DMS53 treated with DMSO at 0.1 percent for 48 hours (cell line): ENCODE measurements around the gene MEAF6.
"Not testable (repeated sequence)": the region's sequence is repeated elsewhere in the genome, so short reads cannot be mapped to it uniquely, and the experiment has no call there.

Experiments used
- DNase-seq: peaks from one replicate; lab custom pipeline; 2025; ENCODE audit not compliant: unreplicated experiment; lab: John Stamatoyannopoulos, UW

The MEAF6 gene

DNA sequence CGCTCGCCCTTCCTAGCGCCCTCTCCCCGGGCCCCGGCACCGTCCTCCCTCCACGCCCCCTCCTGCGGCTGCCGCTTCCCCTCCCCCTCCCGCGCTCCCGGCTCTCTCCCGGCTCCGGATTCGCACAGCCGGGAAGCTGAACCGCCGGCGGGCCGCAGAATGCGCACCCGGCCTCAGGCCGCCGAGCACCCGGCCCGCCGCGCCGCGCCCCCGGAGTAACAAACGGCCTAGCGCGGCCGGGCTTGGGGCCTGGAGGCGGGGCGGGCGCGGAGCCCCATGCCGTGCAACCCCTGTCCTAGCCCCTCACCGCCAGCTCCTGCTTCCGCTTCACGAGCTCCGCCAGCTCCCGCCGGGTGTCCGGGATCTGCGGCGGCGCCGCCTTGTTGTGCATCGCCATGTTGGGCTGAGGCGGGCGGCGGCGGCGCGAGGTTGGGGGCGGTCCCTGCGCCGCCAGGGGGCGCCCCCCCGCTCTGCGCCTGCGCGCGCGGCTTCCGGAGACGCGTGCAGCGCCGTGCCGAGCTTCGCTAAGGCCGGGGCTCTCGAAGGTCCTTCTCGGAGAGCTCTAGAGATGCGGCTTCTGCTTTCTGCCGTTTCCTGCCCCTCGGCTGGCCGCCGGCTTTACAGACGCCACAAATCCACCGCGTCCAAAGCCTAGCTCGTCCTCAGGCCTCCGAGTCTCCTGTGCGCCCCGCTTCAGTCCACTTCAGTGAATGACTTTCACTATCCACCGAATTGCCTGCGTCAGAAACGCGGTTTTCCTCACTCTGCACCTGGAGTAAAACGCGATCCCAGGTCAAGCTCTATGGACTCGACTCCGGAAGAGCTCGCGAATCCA lies at the start of gene MEAF6:
Gene MEAF6 (minus strand): TSS at position 417 of the 835 bp plus-strand sequence. CDS start 20 bp downstream, at position 397.
- DNase-seq, result peak; percentile 89

DNA sequence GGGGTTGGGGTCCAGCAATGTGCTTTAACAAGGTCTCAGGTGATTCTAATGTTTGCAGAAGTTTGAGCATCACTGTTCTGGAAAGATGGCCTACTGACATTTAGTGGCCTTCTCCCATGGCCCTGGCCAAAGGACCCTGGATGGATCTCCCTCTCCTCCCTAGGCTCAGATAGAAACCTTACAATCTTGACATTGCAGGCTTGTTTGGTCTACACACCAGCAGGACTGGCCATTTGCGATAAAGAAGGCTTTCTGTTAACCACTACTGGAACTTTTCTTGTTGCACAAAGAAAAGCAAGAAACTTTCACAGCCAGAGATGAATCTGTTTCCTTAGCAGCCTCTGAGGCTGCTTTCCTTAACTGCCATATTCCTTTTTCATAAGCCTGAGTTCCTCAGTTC lies 48.4 kb upstream of the MEAF6 start:
- no peak for DNase-seq

DNA sequence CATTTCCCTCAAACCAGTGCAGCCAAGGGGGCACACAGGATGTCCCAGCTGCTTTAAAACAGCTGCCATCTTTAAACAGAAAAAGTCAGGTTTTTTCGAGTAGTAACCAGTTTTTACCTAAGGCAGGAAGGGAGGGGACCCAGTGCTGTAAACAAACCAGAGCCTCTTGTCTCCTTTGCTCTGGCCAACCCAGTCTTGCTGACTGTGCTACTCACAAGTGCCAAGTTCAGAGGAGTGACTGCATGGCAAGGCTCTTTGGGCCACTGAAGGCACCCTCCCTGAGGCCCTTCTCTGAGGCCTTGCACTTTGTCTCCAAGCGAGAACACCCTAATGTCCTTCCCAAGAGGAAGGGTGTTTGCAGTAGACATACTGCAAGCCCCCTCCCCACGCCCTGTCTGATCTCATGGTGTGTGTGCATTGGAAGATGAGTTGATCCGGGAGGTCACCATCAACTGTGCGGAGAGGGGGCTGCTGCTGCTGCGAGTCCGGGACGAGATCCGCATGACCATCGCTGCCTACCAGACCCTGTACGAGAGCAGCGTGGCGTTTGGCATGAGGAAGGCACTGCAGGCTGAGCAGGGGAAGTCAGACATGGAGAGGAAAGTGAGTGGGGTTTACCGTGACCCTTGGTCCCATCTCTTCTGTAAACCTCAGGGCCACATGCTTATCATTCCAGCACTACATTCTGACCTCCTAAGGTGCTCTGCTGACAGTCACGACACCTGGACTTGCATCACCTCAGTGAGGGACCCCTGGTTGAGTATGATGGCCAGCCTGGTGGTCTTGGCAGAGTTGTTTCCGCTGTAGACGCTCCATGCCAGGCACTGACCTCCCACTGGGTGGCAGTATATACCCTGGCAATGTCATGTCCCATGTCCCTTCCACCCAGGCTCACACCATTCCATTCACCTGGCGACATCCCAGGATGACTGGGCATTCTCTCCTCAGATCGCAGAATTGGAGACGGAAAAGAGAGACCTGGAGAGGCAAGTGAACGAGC lies 46.9 kb upstream of the MEAF6 start:
- DNase-seq, result no peak

DNA sequence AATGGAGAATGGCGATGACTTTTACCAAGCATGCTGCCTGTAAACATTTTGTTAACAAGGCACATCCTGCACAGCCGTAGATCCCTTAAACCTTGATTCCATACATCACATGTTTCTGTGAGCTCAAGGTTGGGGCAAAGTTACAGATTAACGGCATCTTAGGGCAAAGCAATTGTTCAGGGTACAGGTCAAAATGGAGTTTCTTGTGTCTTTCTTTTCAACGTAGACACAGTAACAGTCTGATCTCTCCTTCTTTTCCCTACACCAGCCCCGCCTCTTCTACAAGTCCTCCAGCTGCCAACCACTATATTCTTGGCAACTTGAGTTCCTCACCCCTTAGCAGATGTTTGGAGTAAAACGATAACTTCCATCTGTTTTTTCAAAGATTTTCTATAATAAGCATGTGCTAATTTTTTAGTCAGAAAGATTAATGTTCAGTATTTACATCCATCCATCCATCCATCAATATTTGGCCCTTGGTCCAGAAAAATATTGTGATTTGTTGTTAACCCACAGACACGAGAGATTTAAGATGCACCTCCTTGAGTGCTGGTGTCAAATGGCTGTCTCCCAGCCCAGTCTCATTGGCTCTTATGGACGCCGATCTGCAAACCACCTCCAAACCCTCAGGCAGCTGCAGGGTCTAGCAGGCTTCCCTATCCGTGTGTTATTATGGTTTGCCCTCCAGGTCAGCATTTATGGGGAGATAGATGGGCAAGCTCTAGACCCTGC lies 46.0 kb upstream of the MEAF6 start:
- DNase-seq, result no peak

DNA sequence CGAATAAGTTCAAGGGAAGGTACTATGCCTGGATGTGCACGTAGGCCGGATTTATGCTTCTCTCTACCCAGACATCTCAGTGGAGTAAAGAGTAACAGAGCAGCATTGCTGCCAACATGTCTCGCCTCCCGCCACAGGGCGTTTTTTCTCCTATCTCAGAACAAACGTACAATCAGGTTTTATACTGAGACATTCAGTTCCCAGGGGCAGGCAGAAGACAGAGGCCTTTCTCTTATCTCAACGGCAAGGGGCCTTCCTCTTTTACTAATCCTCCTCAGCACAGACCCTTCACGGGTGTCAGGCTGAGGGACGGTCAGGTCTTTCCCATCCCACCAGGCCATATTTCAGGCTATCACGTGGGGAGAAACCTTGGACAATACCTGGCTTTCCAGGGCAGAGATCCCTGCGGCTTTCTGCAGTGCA lies 45.4 kb upstream of the MEAF6 start:
- not testable (repeated sequence) for DNase-seq

DNA sequence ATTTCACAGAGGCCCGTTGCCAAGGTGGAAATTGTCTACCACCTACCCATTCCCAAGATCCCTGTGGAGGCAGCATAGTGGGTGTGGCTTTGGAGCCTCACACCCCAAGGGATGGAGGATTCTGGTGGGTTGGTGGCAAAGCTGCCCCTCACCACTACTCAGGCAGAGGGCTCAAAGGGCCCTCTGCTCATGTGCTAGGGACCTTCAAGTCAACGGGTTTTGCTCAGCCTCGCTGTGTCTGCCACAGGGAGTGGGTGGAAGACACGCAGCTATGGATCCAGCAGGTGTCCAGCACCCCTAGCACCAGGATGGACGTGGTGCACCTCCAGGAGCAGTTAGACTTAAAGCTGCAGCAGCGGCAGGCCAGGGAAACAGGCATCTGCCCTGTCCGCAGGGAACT lies 44.5 kb upstream of the MEAF6 start:
- DNase-seq, result no peak

DNA sequence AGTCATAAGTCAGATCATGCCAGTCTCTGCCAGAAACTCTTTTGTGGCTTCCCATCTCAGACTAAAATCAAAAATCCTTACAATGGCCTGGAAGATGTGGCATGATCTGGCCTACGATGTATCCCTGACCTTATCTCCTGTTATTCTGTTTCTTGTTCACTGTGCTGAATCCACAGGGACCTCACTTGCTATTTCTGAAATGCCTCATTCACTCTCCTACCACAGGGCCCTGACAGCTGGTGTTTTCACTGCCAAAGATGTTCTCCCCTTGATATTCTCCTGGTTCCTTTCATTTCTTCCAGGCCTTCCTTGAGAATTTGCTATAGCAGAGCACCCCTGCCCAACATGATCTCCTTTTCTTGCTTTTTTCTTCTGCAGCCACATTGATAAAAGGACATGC lies 43.8 kb upstream of the MEAF6 start:
- DNase-seq, result no peak

DNA sequence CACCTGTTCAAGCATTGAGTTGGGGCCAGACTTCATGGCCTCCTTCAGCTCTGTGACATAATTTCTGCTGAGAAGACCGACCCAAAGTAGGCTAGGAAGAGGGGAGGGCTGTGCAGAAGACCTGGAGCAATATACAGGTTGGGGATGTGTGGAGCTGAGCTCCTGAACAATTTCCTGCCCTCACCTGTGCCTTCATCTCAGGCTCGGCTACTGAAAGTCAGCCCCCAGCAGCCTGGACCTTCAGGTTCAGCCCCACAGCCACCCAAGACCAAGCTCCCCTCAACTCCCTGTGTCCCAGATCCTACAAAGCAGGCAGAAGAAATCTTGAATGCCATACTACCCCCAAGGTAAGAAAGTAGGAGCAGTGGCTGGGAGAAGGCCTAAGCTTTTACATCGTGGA lies 42.8 kb upstream of the MEAF6 start:
- no peak for DNase-seq

DNA sequence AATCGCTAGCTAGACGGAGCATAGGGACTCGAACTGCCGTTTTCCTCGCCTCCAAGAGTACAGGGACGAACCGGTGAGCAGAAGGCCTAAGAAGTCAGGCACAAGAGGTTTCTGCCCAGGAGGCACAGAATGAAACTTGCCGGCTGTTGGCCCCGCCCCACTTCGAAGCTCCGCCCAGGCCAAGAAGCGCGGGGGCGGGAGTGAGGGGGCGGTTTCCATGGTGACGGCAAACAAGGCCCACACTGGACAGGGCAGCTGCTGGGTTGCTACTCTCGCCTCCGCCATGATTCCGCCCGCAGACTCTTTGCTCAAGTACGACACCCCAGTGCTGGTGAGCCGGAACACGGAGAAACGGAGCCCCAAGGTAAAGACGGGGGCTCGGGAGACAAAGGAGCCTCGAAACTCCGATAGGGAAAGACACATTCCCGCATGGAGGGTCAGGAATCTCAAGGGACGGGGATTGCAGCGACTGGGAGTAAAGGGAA lies 42.2 kb upstream of the MEAF6 start, which contains the start of gene DNALI1:
Gene DNALI1 (plus strand): TSS at position 229 of the 485 bp plus-strand sequence. CDS start 55 bp downstream, at position 284.
- peak; percentile 81 for DNase-seq

DNA sequence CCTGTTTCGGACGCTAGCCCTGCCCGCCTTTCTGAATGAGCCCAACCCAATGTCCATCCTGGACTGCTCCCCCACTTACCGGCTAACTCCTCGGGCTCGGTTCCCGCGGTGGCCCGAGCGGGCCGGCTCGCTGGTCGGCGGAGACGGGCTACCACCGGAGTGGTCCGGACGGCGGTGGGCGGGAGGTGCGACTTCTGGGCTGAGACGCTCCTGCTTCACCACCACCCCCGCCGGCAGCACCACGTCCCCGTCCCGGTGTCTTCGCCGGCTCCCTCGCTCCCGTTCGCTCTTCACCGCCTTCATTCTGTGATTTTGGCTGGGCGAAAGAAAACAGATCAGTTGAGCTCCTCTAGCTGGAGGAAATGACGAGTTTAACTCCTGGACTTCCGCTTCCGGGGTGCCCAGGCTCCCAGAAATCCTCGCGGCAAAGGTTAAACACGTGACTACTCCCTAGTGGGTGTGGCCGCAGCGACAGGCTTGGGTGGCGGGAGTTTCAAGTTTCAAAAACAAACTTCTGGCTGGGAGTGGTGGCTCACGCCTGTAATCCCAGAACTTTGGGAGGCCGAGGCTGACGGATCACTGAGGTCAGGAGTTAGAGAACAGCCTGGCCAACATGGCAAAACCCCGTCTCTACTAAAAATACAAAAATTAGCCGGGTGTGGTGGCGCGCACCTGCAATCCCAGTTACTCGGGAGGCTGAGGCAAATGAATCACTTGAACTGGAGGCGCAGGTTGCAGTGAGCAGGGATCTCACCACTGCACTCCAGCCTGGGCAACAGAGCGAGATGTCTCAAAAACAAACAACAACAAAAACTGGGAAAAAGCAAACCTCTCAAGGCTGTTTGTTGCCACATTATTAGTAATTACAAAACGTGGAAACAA lies 39.6 kb upstream of the MEAF6 start, which contains the start of gene SNIP1:
Gene SNIP1 (minus strand): TSS at position 367 of the 882 bp plus-strand sequence. CDS start 64 bp downstream, at position 303.
- peak; percentile 91 for DNase-seq

DNA sequence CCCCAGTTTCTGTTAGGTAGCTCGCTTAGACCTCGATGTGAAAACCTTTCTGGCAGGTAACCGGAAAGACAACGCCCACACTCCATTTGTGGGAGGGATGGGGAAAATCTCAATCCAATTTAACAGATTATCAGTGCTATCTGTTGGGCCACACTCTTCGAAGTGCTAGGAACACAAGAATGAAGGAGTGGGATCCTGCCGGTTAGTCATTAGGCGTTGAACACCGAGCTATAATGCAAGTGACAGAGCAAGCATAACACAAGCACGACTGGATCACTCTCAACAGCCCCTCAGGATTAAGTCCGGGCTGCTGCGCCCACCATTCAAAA lies 39.0 kb upstream of the MEAF6 start:
- no peak for DNase-seq

DNA sequence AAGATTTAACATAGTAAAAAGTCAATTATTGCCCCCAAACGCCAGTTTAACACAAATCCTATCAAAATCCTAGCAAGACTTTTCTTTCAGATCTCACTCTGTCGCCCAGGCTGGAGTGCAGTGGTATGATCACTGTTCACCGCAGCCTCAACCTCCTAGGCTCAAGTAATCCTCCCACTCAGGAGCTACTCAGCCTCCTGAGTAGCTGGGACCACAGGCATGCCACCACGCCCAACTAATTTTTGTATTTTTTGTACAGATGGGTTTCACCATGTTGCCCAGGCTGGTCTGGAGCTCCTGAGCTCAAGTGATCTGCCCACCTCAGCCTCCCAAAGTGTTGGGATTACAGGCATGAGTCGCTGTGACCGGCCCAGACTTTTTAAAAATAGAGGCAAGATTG lies 34.8 kb upstream of the MEAF6 start:
- DNase-seq, result no peak

DNA sequence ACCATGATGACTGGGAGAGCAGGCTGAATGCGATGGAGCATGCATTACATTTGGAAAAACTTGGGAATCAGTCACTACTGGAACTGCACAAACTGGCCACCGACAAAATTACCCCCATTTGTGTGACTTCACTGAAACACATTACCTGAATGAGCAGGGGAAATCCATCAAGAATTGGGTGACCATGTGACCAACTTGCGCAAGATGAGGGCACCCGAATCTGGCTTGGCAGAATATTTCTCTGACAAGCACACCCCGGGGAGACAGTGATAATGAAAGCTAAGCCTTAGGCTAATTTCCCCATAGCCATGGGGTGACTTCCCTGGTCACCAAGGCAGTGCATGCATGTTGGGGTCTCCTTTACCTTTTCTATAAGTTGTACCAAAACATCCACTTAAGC lies 30.5 kb upstream of the MEAF6 start:
- DNase-seq, result no peak

DNA sequence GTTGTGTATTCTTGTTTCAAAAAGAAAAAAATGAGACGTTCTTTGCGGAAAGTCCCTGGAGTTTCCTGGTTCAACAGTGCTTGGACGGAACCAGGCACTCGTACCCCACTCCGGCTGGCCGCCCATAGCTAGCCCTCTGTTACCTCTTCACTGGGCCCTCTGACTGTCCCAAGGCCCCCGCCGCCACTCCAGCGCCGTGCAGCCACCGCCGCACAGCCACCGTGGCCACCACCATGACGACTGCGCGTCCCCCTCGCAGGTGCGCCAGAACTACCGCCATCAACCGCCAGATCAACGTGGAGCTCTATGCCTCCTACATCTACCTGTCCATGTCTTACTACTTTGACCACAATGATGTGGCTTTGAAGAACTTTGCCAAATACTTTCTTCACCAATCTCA lies 30.0 kb upstream of the MEAF6 start:
- DNase-seq, result no peak

DNA sequence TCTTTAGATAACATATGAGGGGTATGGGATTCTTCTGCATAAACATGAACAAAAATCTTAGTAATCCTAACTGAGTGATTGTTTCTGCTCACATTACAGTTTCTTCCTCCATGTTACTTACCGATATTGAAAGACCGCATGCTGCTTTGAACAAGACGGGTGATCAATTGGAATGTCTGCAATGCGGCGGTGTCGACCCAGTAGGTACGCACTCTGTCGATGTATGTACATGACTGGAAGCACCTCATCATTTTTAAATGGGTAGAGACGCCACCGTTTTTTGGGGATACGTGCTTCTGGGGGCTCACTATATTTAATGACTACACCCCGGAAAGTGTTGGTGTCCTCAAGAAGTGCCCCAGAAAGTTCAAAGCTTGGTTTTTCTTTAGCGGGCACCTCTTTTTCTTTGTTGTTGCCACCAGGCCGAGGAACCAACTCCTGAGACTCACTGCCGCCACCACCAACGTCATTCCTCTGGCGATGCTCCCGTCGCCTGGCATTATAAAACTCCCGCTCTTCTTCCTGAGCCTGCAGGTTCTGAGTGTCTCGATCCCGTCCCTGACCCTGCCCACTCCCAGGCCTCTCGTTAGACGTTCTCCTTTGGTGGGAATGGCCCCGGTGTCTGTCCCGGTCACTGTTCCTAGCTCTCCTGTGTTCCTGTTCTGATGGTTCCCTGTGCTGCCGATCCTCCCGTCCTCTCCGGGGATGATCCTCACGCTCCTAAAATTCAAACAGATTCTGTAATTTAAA lies 25.6 kb upstream of the MEAF6 start:
- no peak for DNase-seq

DNA sequence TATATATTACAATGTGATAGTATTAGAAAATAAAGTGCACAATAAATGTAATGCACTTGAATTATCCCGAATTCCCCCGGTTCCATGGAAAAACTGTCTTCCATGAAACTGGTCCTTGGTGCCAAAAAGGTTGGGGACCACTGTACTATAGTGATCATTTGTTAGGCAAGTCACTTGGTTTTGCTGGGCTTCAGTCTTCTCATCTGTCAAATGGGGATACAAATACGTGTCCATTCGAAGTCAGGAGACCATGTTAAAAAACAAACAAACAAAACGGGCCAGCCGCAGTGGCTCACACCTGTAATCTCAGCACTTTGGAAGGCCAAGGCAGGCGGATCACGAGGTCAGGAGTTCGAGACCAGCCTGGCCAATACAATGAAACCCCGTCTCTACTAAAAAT lies 24.6 kb upstream of the MEAF6 start:
- not testable (repeated sequence) for DNase-seq

DNA sequence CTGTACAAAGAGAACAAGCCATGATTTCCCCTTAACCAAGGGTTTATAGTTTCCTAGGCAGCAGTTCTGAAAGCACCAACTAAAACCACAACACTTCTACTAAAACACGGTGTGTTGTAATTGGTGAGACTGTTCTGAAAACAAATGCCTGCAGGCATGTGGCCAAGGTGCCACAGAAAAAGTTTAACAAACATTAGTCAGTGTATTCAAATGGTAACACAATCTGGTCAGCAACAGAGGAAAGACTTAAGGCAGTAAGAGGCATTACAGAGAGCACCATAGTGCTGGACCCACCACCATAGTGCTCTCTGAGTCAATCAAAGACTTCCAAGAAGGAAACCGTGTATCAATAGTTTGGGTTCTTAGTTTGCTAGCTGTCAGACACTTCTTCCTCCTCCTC lies 22.8 kb upstream of the MEAF6 start:
- DNase-seq, result no peak

DNA sequence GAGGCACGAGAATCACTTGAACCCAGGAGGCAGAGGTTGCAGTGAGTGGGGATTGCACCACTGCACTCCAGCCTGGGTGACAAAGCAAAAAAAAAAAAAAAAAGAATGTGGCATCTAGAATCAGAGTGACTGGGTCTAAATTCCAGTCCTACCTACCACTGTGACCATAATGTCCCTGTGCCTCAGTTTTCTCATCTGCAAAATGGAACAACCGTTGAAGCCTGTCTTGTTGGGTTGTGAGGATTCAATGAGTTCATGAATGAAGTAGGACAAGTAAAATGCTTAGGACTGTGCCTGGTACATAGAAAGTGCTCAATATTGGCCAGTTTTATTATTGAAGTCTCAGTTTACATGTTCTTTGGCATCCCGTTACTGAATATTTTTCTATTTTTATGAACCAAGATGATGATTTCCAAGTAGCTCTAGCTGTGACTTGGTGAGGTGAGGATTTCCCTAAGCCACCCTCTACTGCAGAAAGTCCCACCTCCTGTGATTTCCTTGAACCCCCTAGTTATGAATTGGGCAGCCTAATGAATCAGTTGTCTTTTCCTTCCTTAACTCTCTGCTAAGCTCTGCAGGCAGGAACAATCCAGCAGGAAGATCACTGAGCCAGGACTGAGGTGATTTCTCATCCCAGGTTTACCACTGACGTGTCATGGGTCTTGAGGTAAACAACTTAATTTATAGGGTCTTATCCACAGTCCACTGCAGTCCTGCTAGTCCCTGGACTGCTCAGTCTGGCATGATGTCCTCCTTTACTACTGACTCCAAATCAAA lies 18.9 kb upstream of the MEAF6 start:
- DNase-seq, result no peak
